SK-N-MC (cell line): ENCODE data around the gene CLRN3.

Experiments used
- DNase-seq: peaks from one replicate; pipeline ENCODE4 v3.0.0-alpha.2; 2011; ENCODE audit warnings: low read depth, low spot score
- H3K27ac ChIP-seq: fragments of 200-600 bp; sonication (generic); 2 replicates; pipeline ENCODE4 v1.5.1; 2016; ENCODE audit warnings: mixed run types
- H3K36me3 ChIP-seq: fragments of 200-600 bp; sonication (generic); 2 replicates; pipeline ENCODE4 v1.6.1; 2017; ENCODE audit warnings: antibody characterized with exemption, low read length, mixed read lengths; ENCODE audit not compliant: insufficient read depth
- H3K4me3 ChIP-seq: fragments of 200-600 bp; sonication (generic); 2 replicates; pipeline ENCODE4 v1.5.1; 2016
- H3K9ac ChIP-seq: fragments of 200-600 bp; sonication (generic); 2 replicates; pipeline ENCODE4 v1.8.0; 2017; ENCODE audit warnings: mixed run types, mixed read lengths; ENCODE audit not compliant: insufficient read length
- H3K9me3 ChIP-seq: fragments of 200-600 bp; sonication (generic); 2 replicates; pipeline ENCODE4 v1.6.1; 2017; ENCODE audit warnings: low read depth, mild to moderate bottlenecking, antibody characterized with exemption, low read length, moderate library complexity, mixed read lengths
- EZH2 ChIP-seq: fragments of 200-600 bp; sonication (generic); IDR thresholded peaks from one replicate; pipeline ENCODE4 v1.6.1; 2017; ENCODE audit warnings: antibody characterized with exemption
- FOXP2 ChIP-seq: optimal IDR thresholded peaks from 2 replicates; pipeline ENCODE3; 2011; ENCODE audit warnings: mild to moderate bottlenecking, moderate library complexity; ENCODE audit not compliant: insufficient read depth; ENCODE audit errors: extremely low read length, control extremely low read depth
- POLR2AphosphoS5 ChIP-seq: IDR thresholded peaks from 2 replicates; pipeline ENCODE4 v1.6.1; 2012; ENCODE audit warnings: mild to moderate bottlenecking, low read depth, low read length, borderline replicate concordance

Gene CLRN3

GRCh38 chr10:127906548-127907377 is 14.0 kb upstream of the CLRN3 start, which contains the start of gene PTPRE:
TSS of gene PTPRE (plus strand) at chr10:127907103. CDS start at chr10:128040882, 133,779 bp downstream.
- no peak within 1 kb of the TSS for H3K27ac ChIP-seq
- H3K9me3 ChIP-seq, result no peaks in the 10 kb centered on the region
- H3K4me3 ChIP-seq, result no peak within 1 kb of the TSS
- TF ChIP-seq FOXP2 (no peak), POLR2AphosphoS5 (no peak), EZH2 (no peak)
- no peak within 1 kb of the TSS for H3K9ac ChIP-seq
- no peaks in the 10 kb centered on the region for H3K36me3 ChIP-seq
- no peak for DNase-seq

- no peaks in the 10 kb centered on the region for H3K36me3 ChIP-seq
- no peak for TF ChIP-seq POLR2AphosphoS5
- H3K27ac ChIP-seq, result no peak overlapping the region
- DNase-seq, result no peak
- H3K9ac ChIP-seq, result no peak overlapping the region
- no peak overlapping the region for H3K4me3 ChIP-seq
- no peaks in the 10 kb centered on the region for H3K9me3 ChIP-seq
These were observed 13.1 kb upstream of the CLRN3 start for GRCh38 chr10:127905848-127906261.

GRCh38 chr10:127905001-127905847 is 12.5 kb upstream of the CLRN3 start:
- Histone ChIP-seq H3K9me3 (no peaks in the 10 kb centered on the region), H3K9ac (no peak overlapping the region), H3K27ac (no peak overlapping the region), H3K4me3 (no peak overlapping the region), H3K36me3 (no peaks in the 10 kb centered on the region)
- TF ChIP-seq EZH2 (no peak), POLR2AphosphoS5 (no peak), FOXP2 (no peak)
- no peak for DNase-seq

GRCh38 chr10:127904311-127905000 is 11.7 kb upstream of the CLRN3 start:
- Histone ChIP-seq H3K9ac (no peak overlapping the region), H3K27ac (no peak overlapping the region), H3K4me3 (no peak overlapping the region), H3K36me3 (no peaks in the 10 kb centered on the region), H3K9me3 (no peaks in the 10 kb centered on the region)
- TF ChIP-seq FOXP2 (no peak), EZH2 (no peak), POLR2AphosphoS5 (no peak)
- DNase-seq, result no peak

- Histone ChIP-seq H3K36me3 (no peaks in the 10 kb centered on the region), H3K4me3 (no peak overlapping the region), H3K9ac (no peak overlapping the region), H3K9me3 (no peaks in the 10 kb centered on the region), H3K27ac (no peak overlapping the region)
- TF ChIP-seq POLR2AphosphoS5 (no peak), EZH2 (no peak), FOXP2 (no peak)
- no peak for DNase-seq
These were observed 11.0 kb upstream of the CLRN3 start for GRCh38 chr10:127903789-127904188.

- Histone ChIP-seq H3K4me3 (no peak overlapping the region), H3K9me3 (no peaks in the 10 kb centered on the region), H3K9ac (no peak overlapping the region), H3K27ac (no peak overlapping the region), H3K36me3 (no peaks in the 10 kb centered on the region)
- no peak for DNase-seq
- no peak for TF ChIP-seq FOXP2
- TF ChIP-seq EZH2, result no peak
- no peak for TF ChIP-seq POLR2AphosphoS5
These were observed 7.1 kb upstream of the CLRN3 start for GRCh38 chr10:127899766-127900387.

- H3K4me3 ChIP-seq, result no peak overlapping the region
- TF ChIP-seq POLR2AphosphoS5, result no peak
- TF ChIP-seq EZH2, result no peak
- no peak for TF ChIP-seq FOXP2
- H3K9me3 ChIP-seq, result no peaks in the 10 kb centered on the region
- no peaks in the 10 kb centered on the region for H3K36me3 ChIP-seq
- no peak overlapping the region for H3K27ac ChIP-seq
- DNase-seq, result no peak
- no peak overlapping the region for H3K9ac ChIP-seq
These were observed 4.4 kb upstream of the CLRN3 start for GRCh38 chr10:127897177-127897576.

- DNase-seq, result no peak
These were observed 3.8 kb upstream of the CLRN3 start for GRCh38 chr10:127896590-127896989.

More at GRCh38 chr10:127896590-127896989, 3.8 kb upstream of the CLRN3 start:
- H3K4me3 ChIP-seq, result no peak overlapping the region
- no peaks in the 10 kb centered on the region for H3K36me3 ChIP-seq
- H3K9ac ChIP-seq, result no peak overlapping the region
- H3K27ac ChIP-seq, result no peak overlapping the region
- H3K9me3 ChIP-seq, result no peaks in the 10 kb centered on the region
- TF ChIP-seq POLR2AphosphoS5 (no peak), EZH2 (no peak), FOXP2 (no peak)
